TTC549 (cell line): ENCODE data around the gene EEF1A2.

ENCODE experiments used
- FAIRE-seq: peaks from 2 replicates; lab custom pipeline; 2012; peaks lifted over from hg19 to GRCh38; lab: Jason Lieb, UNC

The EEF1A2 gene

GRCh38 chr20:63536997-63537524, 38.2 kb upstream of the EEF1A2 start, which contains the start of gene PTK6:
Gene PTK6, minus strand, starts transcription at chr20:63537376. Its CDS starts 62 bp downstream, at chr20:63537314.
- FAIRE-seq: no peak

GRCh38 chr20:63536241-63536977, 37.5 kb upstream of the EEF1A2 start:
- no peak for FAIRE-seq

- no peak for FAIRE-seq
Observed at GRCh38 chr20:63534831-63535651, 36.2 kb upstream of the EEF1A2 start.

GRCh38 chr20:63534427-63534830, 35.5 kb upstream of the EEF1A2 start:
- FAIRE-seq: no peak

GRCh38 chr20:63533871-63534393, 35.0 kb upstream of the EEF1A2 start:
- no peak for FAIRE-seq

- FAIRE-seq: no peak
Observed at GRCh38 chr20:63533388-63533787, 34.5 kb upstream of the EEF1A2 start.

- no peak for FAIRE-seq
Observed at GRCh38 chr20:63532449-63532971, 33.6 kb upstream of the EEF1A2 start.

GRCh38 chr20:63531686-63532448, 33.0 kb upstream of the EEF1A2 start:
- FAIRE-seq: no peak

- FAIRE-seq: no peak
Observed at GRCh38 chr20:63530788-63531160, 31.9 kb upstream of the EEF1A2 start.

- FAIRE-seq: no peak
Observed at GRCh38 chr20:63529861-63530787, 31.2 kb upstream of the EEF1A2 start.

- FAIRE-seq: no peak
Observed at GRCh38 chr20:63529180-63529860, 30.4 kb upstream of the EEF1A2 start.

- FAIRE-seq: no peak
Observed at GRCh38 chr20:63527184-63527583, 28.3 kb upstream of the EEF1A2 start.

- FAIRE-seq: no peak
Observed at GRCh38 chr20:63525971-63526370, 27.1 kb upstream of the EEF1A2 start.

GRCh38 chr20:63525185-63525584, 26.3 kb upstream of the EEF1A2 start:
- no peak for FAIRE-seq

GRCh38 chr20:63522981-63523611, 24.2 kb upstream of the EEF1A2 start:
- no peak for FAIRE-seq

GRCh38 chr20:63522091-63522868, 23.4 kb upstream of the EEF1A2 start:
- FAIRE-seq: no peak

- no peak for FAIRE-seq
Observed at GRCh38 chr20:63521602-63522001, 22.7 kb upstream of the EEF1A2 start.

GRCh38 chr20:63520934-63521601, 22.2 kb upstream of the EEF1A2 start:
- FAIRE-seq: no peak
